Measurements from ENCODE around the gene DENND10.
"Not testable (repeated sequence)": the region's sequence is repeated elsewhere in the genome, so short reads cannot be mapped to it uniquely, and the experiment has no call there.

Gene DENND10

GRCh38 chr10:119100434-119101238 is 3.3 kb upstream of the DENND10 start:
- no peak for DNase-seq

- DNase-seq: no peak
Observed at GRCh38 chr10:119101366-119102098, 2.4 kb upstream of the DENND10 start.

GRCh38 chr10:119103241-119103902 is 541 bp upstream of the DENND10 start:
- DNase-seq: no peak

GRCh38 chr10:119104654-119105015 is 722 bp downstream of the DENND10 start:
- DNase-seq: no peak

- no peak for DNase-seq
Observed at GRCh38 chr10:119105155-119105554, 1.2 kb downstream of the DENND10 start.

GRCh38 chr10:119105899-119106298 is 2.0 kb downstream of the DENND10 start:
- DNase-seq: not testable (repeated sequence)

- not testable (repeated sequence) for DNase-seq
Observed at GRCh38 chr10:119107106-119107505, 3.2 kb downstream of the DENND10 start.

- not testable (repeated sequence) for DNase-seq
Observed at GRCh38 chr10:119107771-119108170, 3.9 kb downstream of the DENND10 start.

- DNase-seq: no peak
Observed at GRCh38 chr10:119112056-119112455, 8.1 kb downstream of the DENND10 start.

GRCh38 chr10:119113751-119114732 is 10.1 kb downstream of the DENND10 start:
- DNase-seq: no peak

GRCh38 chr10:119115926-119116325 is 12.0 kb downstream of the DENND10 start:
- DNase-seq: no peak

- DNase-seq: no peak
Observed at GRCh38 chr10:119116326-119116951, 12.5 kb downstream of the DENND10 start.

GRCh38 chr10:119118231-119118630 is 14.3 kb downstream of the DENND10 start:
- DNase-seq: no peak

- no peak for DNase-seq
Observed at GRCh38 chr10:119119400-119119799, 15.5 kb downstream of the DENND10 start.

GRCh38 chr10:119120413-119120867 is 16.5 kb downstream of the DENND10 start:
- DNase-seq: no peak

GRCh38 chr10:119120875-119121274 is 17.0 kb downstream of the DENND10 start:
- no peak for DNase-seq

GRCh38 chr10:119125942-119126341 is 22.0 kb downstream of the DENND10 start:
- no peak for DNase-seq

- no peak for DNase-seq
Observed at GRCh38 chr10:119129721-119130120, 25.8 kb downstream of the DENND10 start.

GRCh38 chr10:119131512-119132240 is 27.8 kb downstream of the DENND10 start:
- DNase-seq: no peak

GRCh38 chr10:119132521-119133345 is 28.8 kb downstream of the DENND10 start:
- DNase-seq: peak; percentile 60 to 64

All from cerebellar nuclear complex (tissue), 1 donor.